ENCODE data around the gene KDM8. TPM values are rescaled to one million over a fixed set of nuclear protein-coding genes. Genes with fewer than 3 reads are reported as not detected.

Gene KDM8
- total RNA-seq, 1 donor from 2014 or later: 3.7 TPM

GRCh38 chr16:27216297-27216885 lies 13.1 kb downstream of the KDM8 start:
- DNase-seq: no peak

- DNase-seq: peak; percentile 40
These were observed 13.9 kb downstream of the KDM8 start for GRCh38 chr16:27217256-27217655.

GRCh38 chr16:27218756-27219155 lies 15.4 kb downstream of the KDM8 start:
- DNase-seq: no peak

- no peak for DNase-seq
These were observed 15.8 kb downstream of the KDM8 start for GRCh38 chr16:27219161-27219560.

- no peak for DNase-seq
These were observed 16.8 kb downstream of the KDM8 start for GRCh38 chr16:27220120-27220519.

- DNase-seq: no peak
These were observed 17.2 kb downstream of the KDM8 start for GRCh38 chr16:27220527-27220926.

- no peak for DNase-seq
These were observed 17.7 kb downstream of the KDM8 start for GRCh38 chr16:27220991-27221390.

GRCh38 chr16:27221576-27222248 lies 18.4 kb downstream of the KDM8 start:
- DNase-seq: no peak

- DNase-seq: no peak
These were observed 19.2 kb downstream of the KDM8 start for GRCh38 chr16:27222249-27223225.

- DNase-seq: no peak
These were observed 19.9 kb downstream of the KDM8 start for GRCh38 chr16:27223226-27223610.

- DNase-seq: no peak
These were observed 20.4 kb downstream of the KDM8 start for GRCh38 chr16:27223701-27224100.

GRCh38 chr16:27224271-27224737 lies 21.0 kb downstream of the KDM8 start:
- no peak for DNase-seq

- no peak for DNase-seq
These were observed 21.5 kb downstream of the KDM8 start for GRCh38 chr16:27224741-27225300.

- no peak for DNase-seq
These were observed 22.4 kb downstream of the KDM8 start for GRCh38 chr16:27225536-27226360.

- DNase-seq: no peak
These were observed 23.1 kb downstream of the KDM8 start for GRCh38 chr16:27226476-27226875.

- no peak for DNase-seq
These were observed 23.8 kb downstream of the KDM8 start for GRCh38 chr16:27226976-27227705.

GRCh38 chr16:27228045-27228444 lies 24.7 kb downstream of the KDM8 start:
- DNase-seq: no peak

GRCh38 chr16:27228621-27229501 lies 25.5 kb downstream of the KDM8 start:
- peak; percentile 42 for DNase-seq

- DNase-seq: no peak
These were observed 26.7 kb downstream of the KDM8 start for GRCh38 chr16:27229891-27230470.

- no peak for DNase-seq
These were observed 27.3 kb downstream of the KDM8 start for GRCh38 chr16:27230562-27231001.
